Measurements from ENCODE around the gene MCF2L. TPM values are rescaled to one million over a fixed set of nuclear protein-coding genes. Genes with fewer than 3 reads are reported as not detected.

Gene MCF2L
- total RNA-seq, 1 donor from 2014 or later = 38.9 TPM

- no peak for DNase-seq (ENCODE audit: low spot score)
- intact Hi-C loops (cut with DNase I) = no loop called here
These were observed 71.0 kb downstream of the MCF2L start for GRCh38 chr13:113040031-113040430.

- intact Hi-C loops (cut with DNase I) = no loop called here
- DNase-seq (ENCODE audit: low spot score) = no peak
These were observed 71.7 kb downstream of the MCF2L start for GRCh38 chr13:113040597-113041292.

DNA sequence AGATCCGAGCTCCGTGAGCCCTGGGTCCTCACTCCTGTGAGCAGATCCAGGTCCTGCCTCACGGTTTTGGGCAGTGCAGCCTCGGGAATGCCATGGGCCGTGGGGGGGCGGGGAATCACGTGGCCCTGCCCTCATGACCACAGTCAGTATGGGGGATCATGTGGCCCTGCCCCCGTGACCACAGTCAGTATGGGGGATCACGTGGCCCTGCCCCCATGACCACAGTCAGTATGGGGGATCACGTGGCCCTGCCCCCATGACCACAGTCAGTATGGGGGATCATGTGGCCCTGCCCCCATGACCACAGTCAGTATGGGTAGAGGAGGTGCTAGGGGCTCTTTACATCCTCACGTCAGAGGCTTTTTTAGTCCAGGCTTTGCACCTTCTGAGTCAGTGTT is 72.3 kb downstream of the MCF2L start:
- intact Hi-C loops (cut with DNase I) = no loop called here
- no peak for DNase-seq (ENCODE audit: low spot score)

GRCh38 chr13:113041896-113042295 is 72.9 kb downstream of the MCF2L start:
- no peak for DNase-seq (ENCODE audit: low spot score)
- intact Hi-C loops (cut with DNase I) = no loop called here

GRCh38 chr13:113042456-113042855 is 73.4 kb downstream of the MCF2L start:
- DNase-seq (ENCODE audit: low spot score) = no peak
- intact Hi-C loops (cut with DNase I) = no loop called here

DNA sequence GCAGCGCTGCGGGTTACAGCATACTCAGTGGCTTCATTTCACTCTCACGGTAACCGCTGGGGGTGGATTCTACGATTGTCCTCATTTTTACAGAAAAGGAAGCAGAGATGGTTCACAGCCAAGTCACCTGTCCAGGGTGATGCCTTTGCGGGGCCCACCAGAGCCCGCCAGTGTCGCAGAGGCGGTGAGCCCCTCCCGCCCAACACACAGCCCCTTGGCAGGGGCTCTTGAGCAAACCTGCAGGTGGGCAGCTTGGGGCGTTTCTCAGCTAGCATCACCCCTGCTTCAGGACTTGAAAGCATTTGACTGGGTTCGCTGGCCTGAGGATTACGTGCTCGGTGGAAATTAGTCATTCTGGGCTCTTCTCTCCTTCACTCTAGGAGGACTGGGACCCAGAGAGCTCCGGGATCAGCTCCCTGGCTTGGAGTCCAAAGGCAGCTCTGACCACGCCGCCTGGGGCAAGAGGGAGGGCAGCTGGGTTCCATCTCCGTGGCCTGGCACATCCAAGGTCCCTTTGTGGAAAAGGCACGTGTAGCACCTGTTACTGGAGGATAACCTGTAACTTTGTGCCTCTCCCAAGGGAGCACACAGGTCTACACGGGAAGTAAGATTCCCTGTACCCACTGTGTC is 74.1 kb downstream of the MCF2L start:
- intact Hi-C loops (cut with DNase I) = no loop called here
- no peak for DNase-seq (ENCODE audit: low spot score)

GRCh38 chr13:113043931-113044330 is 74.9 kb downstream of the MCF2L start:
- DNase-seq (ENCODE audit: low spot score) = no peak
- intact Hi-C loops (cut with DNase I) = no loop called here

GRCh38 chr13:113044391-113045114 is 75.5 kb downstream of the MCF2L start:
- no peak for DNase-seq (ENCODE audit: low spot score)
- intact Hi-C loops (cut with DNase I) = no loop called here

DNA sequence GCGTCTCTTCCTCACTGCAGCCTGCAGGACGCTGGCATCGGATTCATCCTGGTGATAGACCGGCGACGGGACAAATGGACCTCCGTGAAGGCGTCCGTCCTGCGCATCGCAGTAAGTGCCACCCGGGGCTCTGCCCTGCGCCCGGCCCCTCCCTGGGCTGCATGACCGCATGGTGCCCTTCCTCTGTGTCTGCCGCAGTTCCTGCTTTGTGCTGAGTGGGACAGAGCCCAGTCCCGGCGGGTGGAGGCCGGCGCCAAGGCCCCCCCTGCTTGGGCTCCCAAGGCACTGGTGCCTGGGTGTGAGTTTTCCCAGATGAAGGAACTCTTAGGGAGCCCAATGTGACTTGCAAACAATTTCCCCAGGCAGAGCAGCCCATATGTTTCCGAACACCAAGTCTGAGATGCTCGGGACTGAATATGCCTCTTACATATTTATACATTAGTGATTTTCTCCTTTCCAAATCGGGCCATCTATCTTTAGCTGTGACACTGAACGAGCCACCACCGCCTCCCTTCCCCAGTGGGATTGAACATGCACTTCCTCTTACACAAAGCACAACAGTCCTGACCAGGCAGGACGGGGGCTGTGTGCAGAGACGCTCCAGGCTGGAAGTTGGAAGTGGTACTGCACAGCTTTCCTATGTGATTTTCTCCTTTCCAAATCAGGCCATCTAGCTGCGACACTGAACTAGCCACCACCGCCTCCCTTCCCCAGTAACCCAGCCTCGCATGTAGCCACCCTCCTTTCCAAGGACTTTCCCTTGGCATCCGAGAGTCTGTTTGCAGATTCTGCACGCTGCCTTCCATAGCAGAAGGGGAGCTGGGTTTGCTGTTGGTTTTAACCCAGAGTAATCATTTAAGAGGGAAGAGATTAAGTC is 76.5 kb downstream of the MCF2L start:
- no peak for DNase-seq (ENCODE audit: low spot score)
- intact Hi-C loops (cut with DNase I) = no loop called here

DNA sequence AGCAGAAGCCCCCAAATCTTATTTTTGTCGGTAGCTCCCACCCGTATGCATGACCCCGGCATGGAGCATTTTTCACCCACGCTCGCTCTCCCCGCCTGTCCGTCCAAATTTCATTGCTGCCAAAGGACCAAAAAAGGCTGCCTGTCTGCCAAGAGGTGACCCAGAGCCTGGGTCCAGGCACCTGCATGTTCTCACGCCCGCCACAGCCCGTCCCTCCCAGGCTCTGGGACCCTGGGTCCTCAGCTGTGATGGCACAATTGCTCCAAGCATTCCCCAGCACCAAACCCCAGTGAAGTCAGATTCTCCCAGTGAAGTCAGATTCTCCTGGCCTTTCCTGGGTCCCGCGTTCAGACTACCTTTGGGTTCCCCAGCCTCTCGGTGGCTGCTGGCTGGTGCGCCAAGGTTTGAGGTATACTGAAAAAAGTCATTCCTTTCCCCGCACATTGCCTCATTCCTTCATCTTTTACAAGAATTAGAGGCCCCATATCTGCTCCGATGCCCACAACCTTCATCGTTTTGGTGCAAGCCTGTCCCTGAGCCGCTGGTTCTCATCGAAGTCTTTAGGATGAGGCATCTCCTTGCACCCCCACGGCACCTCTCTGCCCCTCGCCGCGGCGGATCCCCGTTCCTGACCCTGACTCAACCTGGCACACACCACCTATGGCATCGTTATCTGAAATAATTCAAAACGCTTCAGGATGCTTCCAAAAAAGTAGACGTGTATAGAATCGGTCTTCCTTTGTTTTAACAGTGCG is 77.3 kb downstream of the MCF2L start:
- intact Hi-C loops (cut with DNase I) = no loop called here
- no peak for DNase-seq (ENCODE audit: low spot score)

DNA sequence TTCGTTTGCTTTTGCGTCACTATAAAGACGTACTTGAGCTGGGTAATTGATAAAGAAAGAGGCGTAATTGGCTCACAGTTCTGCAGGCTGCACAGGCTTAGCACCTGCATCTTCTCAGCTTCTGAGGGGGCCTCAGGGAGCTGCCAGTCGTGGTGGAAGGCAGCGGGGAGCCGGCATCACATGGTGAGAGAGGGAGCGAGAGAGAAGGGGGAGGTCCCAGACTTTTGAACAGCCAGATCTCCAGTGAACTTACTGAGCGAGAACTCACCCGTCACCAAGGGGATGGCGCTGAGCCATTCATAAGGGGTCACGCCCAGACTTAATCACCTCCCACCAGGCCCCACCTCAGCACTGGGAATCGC is 77.8 kb downstream of the MCF2L start:
- intact Hi-C loops (cut with DNase I) = no loop called here
- no peak for DNase-seq (ENCODE audit: low spot score)

GRCh38 chr13:113047587-113047986 is 78.6 kb downstream of the MCF2L start:
- DNase-seq (ENCODE audit: low spot score) = no peak
- intact Hi-C loops (cut with DNase I) = no loop called here

DNA sequence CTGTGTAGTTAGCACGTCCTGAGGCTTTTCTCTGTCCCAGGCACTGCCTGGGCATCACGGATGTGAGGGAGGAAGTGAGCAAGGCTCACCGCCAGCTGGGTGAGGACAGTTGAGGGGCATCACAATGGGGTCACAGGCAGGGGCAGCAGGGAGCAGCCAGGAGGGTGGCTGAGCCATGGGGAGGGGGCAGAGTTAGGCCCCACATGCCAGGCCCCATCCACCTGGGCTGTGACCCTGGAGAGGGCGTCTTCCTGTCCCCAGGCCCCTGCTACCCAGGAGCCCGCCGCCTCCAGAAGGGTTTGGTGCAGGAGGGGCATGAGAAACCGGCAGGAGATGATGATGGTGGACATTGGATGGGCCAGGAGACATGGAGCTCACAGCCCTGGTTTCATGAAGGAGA is 79.8 kb downstream of the MCF2L start:
- intact Hi-C loops (cut with DNase I) = no loop called here
- DNase-seq (ENCODE audit: low spot score) = no peak

GRCh38 chr13:113049521-113049941 is 80.5 kb downstream of the MCF2L start:
- no peak for DNase-seq (ENCODE audit: low spot score)
- intact Hi-C loops (cut with DNase I) = no loop called here

DNA sequence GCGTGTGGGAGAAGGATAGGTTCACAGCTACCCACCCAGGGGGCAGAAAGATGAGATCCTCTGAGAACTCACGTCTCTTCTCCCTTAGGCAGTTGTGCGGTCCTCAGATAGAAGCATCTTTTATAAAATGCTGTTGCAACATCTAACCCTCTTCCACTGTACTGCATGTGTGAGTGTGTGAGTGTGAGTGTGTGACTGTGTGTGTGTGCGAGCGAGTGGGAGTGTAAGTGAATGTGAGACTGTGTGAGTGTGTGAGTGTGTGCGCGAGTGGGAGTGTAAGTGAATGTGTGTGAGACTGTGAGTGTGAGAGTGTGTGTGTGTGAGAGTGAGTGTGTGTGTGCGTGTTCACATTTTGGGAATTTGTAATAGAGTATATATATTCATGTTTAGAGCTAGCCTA is 81.0 kb downstream of the MCF2L start:
- intact Hi-C loops (cut with DNase I) = no loop called here
- DNase-seq (ENCODE audit: low spot score) = no peak

DNA sequence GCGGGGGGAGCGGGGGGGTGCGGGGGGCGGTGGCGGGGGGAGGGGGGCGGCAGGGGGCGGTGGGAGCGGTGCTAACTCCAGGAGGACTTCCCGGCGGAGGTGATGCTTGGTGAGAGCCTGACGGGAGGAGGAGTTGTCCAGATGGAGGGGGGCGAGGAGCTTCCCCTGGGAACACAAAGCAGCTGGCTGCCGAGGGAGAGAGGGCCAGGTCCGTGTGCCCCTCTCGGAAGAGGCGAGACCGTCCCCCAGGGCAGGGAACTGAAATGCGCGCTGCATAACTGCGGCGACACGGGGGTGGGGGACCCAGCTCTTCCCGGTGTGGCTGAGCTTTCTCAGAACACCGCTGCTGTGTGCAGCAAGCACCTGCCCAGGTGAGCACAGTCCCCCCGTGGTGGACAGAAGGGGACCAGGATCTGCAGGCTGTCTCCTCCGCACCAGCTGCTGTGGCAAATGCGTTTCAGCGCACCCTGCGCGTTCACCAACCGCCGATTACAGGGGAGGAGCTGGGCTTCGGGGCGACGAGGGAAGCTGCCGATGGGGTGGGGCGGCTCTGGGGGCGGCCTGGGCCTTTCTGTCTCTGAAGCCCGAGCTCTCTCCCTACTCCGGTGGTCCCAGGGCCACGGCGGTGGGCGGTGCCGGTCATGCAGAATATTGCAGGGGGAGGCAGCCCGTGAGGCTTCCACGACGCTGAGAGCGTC is 81.9 kb downstream of the MCF2L start:
- intact Hi-C loops (cut with DNase I) = no loop called here
- DNase-seq (ENCODE audit: low spot score) = no peak

DNA sequence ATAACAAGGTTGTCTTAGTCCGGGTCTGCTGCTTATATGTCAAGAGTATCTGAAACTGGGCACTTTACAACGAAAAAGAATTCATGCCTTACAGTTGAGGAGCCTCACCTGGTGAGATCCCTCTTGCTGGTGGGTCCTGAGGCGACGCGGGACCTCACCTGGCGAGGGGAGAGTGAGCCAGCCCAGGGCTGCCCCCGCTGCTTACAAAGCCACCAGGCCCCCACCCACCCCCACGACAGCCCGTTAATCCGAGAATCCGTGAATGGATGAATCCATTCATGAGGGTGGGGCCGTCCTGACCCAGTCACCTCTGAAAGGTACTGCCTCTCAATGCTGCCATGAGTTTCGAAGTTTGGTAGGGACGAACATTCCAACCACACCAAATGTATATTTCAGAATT is 82.6 kb downstream of the MCF2L start:
- DNase-seq (ENCODE audit: low spot score) = no peak
- intact Hi-C loops (cut with DNase I) = no loop called here

- intact Hi-C loops (cut with DNase I) = no loop called here
- no peak for DNase-seq (ENCODE audit: low spot score)
These were observed 83.2 kb downstream of the MCF2L start for GRCh38 chr13:113052206-113052605.

GRCh38 chr13:113052971-113053370 is 84.0 kb downstream of the MCF2L start:
- DNase-seq (ENCODE audit: low spot score) = no peak
- intact Hi-C loops (cut with DNase I) = no loop called here

All from cardiac septum (tissue), 1 donor.